ENCODE results near the gene LRP10. TPM values are rescaled to one million over a fixed set of nuclear protein-coding genes. Genes with fewer than 3 reads are reported as not detected.

LRP10 gene
- total RNA-seq, 1 experiment from 2014 or later = 42.7 TPM

- H3K27ac ChIP-seq (ENCODE audit: low read depth, low read length) = no peak overlapping the region
- DNase-seq (ENCODE audit: low read depth, low spot score) (no peak), ATAC-seq (no peak)
- no peak overlapping the region for H3K9ac ChIP-seq (ENCODE audit: low read length)
- no peaks in the 10 kb centered on the region for H3K9me3 ChIP-seq (ENCODE audit: control insufficient read depth in 1 of 2, insufficient read depth in 1 of 2, low read depth in 1 of 2, low read length in 2 of 2)
- POLR2A ChIA-PET = no interaction called here
- TF ChIP-seq ZNF274 (IDR thresholded peaks at IDR 0.05; ENCODE audit: low read depth, low read length) = no peak
- no peak for TF ChIP-seq CEBPB (IDR thresholded peaks at IDR 0.05; ENCODE audit: low read depth)
- no peak for TF ChIP-seq YY1 (IDR thresholded peaks at IDR 0.05; ENCODE audit: extremely low read depth, insufficient replicate concordance, low read depth, low read length)
- TF ChIP-seq TCF7L2 (IDR thresholded peaks at IDR 0.05; ENCODE audit: borderline replicate concordance, extremely low read depth, insufficient read depth, insufficient read length) = no peak
- no peak for TF ChIP-seq POLR2A (IDR thresholded peaks at IDR 0.05; ENCODE audit: borderline replicate concordance, extremely low read depth, insufficient read depth, insufficient read length)
- no peak for TF ChIP-seq SP1 (IDR thresholded peaks at IDR 0.05; ENCODE audit: low read depth)
- TF ChIP-seq SRF (IDR thresholded peaks at IDR 0.05; ENCODE audit: low read depth) = no peak
- no peak for TF ChIP-seq MAX (IDR thresholded peaks at IDR 0.05)
- no peak for TF ChIP-seq EZH2phosphoT487 (IDR thresholded peaks at IDR 0.05; ENCODE audit: borderline replicate concordance)
- no peak for TF ChIP-seq ATF3 (IDR thresholded peaks at IDR 0.05)
- no peak for TF ChIP-seq CBX3 (IDR thresholded peaks at IDR 0.05; ENCODE audit: low read depth)
- H3K36me3 ChIP-seq (ENCODE audit: control insufficient read depth in 1 of 2, insufficient read depth in 2 of 2, low read length in 2 of 2) = no peaks in the 10 kb centered on the region
- no peak overlapping the region for H2AFZ ChIP-seq (ENCODE audit: low read depth, low read length, poor library complexity, severe bottlenecking)
- peaks cover 0 to 3% of the 10 kb centered on the region in 2 experiments; a peak in 1 of 4 replicates for H3K4me1 ChIP-seq (ENCODE audit: control insufficient read depth in 1 of 2, insufficient read depth in 2 of 2, low read length in 2 of 2)
- BruUV-seq (replicated peaks) = no TSS peak
- H3K4me3 ChIP-seq (replicated peaks in 1 of 2; ENCODE audit: low read depth in 1 of 2, low read length in 2 of 2) = no peak overlapping the region
- H3K27me3 ChIP-seq (ENCODE audit: insufficient read depth, low read length) = no peaks in the 10 kb centered on the region
- no peaks in the 10 kb centered on the region for H4K20me1 ChIP-seq (ENCODE audit: insufficient read depth)
- CTCF ChIA-PET = interaction anchor here (1.0 kb wide), 1 partner anchor 9 kb away, joined by 3 read pairs; no protein-coding TSS in a partner anchor
- no peaks in the 10 kb centered on the region for H3K79me2 ChIP-seq (ENCODE audit: insufficient read depth, low read length)
- RAD21 ChIA-PET (ENCODE audit: low non-redundant PET in 1 of 2, low total read pairs in 2 of 2, uncharacterized antibody in 2 of 2, unreplicated experiment in 2 of 2) = no interaction called here
- H3K4me2 ChIP-seq (ENCODE audit: low read length) = no peak overlapping the region
- intact Hi-C loops (cut with micrococcal nuclease) = no loop called here
- no peaks in the 10 kb centered on the region for H3K9me2 ChIP-seq (ENCODE audit: insufficient read depth)
Measured at GRCh38 chr14:22843123-22843925, 28.2 kb upstream of the LRP10 start.
